DOHH2 (cell line): ENCODE data around the gene ANKRD34A.

Source experiments
- H3F3A ChIP-seq: fragments of 200-600 bp; sonication (generic), shearing (Covaris generic); 2 replicates; pipeline ENCODE4 v1.6.0; 2016; ENCODE audit warnings: antibody characterized with exemption, mild to moderate bottlenecking; ENCODE audit not compliant: control insufficient read depth, insufficient read depth
- H3K27ac ChIP-seq: fragments of 200-600 bp; sonication (generic); 2 replicates; pipeline ENCODE4 v1.5.1; 2014; ENCODE audit warnings: low read depth, mild to moderate bottlenecking, low read length, moderate library complexity
- H3K27me3 ChIP-seq: fragments of 200-600 bp; sonication (generic); 2 replicates; pipeline ENCODE4 v1.6.1; 2014; ENCODE audit warnings: mild to moderate bottlenecking, low read length, mixed read lengths; ENCODE audit not compliant: control insufficient read depth
- H3K36me3 ChIP-seq: fragments of 200-600 bp; sonication (generic); 2 replicates; pipeline ENCODE4 v1.6.1; 2014; ENCODE audit warnings: mild to moderate bottlenecking, low read length, moderate library complexity, mixed read lengths; ENCODE audit not compliant: control insufficient read depth
- H3K4me1 ChIP-seq: fragments of 200-600 bp; sonication (generic); 2 replicates; pipeline ENCODE4 v1.6.1; 2014; ENCODE audit warnings: mild to moderate bottlenecking, low read length, mixed read lengths; ENCODE audit not compliant: control insufficient read depth
- H3K4me2 ChIP-seq: fragments of 200-600 bp; sonication (generic); 2 replicates; pipeline ENCODE4 v1.6.0; 2014; ENCODE audit warnings: mild to moderate bottlenecking, low read length, moderate library complexity
- H3K4me3 ChIP-seq: fragments of 200-600 bp; sonication (generic); 2 replicates; pipeline ENCODE4 v1.5.1; 2014; ENCODE audit warnings: mild to moderate bottlenecking, low read length, mixed read lengths
- H3K79me2 ChIP-seq: fragments of 200-600 bp; sonication (generic); 2 replicates; pipeline ENCODE4 v1.6.1; 2014; ENCODE audit warnings: mild to moderate bottlenecking, low read length, mixed read lengths; ENCODE audit not compliant: control insufficient read depth
- H3K9me2 ChIP-seq: fragments of 200-600 bp; sonication (generic); replicated peaks from 2 replicates; pipeline ENCODE4 v1.6.1; 2014; ENCODE audit warnings: mild to moderate bottlenecking, low read length, mixed read lengths; ENCODE audit not compliant: control insufficient read depth
- H3K9me3 ChIP-seq: fragments of 200-600 bp; sonication (generic); 2 replicates; pipeline ENCODE4 v1.6.1; 2014; ENCODE audit warnings: antibody characterized with exemption, low read length, mixed read lengths; ENCODE audit not compliant: control insufficient read depth, insufficient read depth
- H4K20me1 ChIP-seq: fragments of 200-600 bp; sonication (generic); 2 replicates; pipeline ENCODE4 v1.6.0; 2014; ENCODE audit warnings: low read depth, mild to moderate bottlenecking, antibody characterized with exemption, low read length, moderate library complexity; ENCODE audit not compliant: control insufficient read depth, insufficient read depth
- CTCF ChIP-seq: fragments of 200-600 bp; sonication (generic); IDR thresholded peaks from one replicate; pipeline ENCODE4 v1.5.1; 2014; ENCODE audit warnings: antibody characterized with exemption, mild to moderate bottlenecking, low read depth, low read length; ENCODE audit not compliant: poor library complexity, severe bottlenecking
- EZH2phosphoT487 ChIP-seq: fragments of 200-600 bp; sonication (generic); IDR thresholded peaks from 2 replicates; pipeline ENCODE4 v1.6.1; 2017; ENCODE audit warnings: borderline replicate concordance, mild to moderate bottlenecking, antibody characterized with exemption, low read length, moderate library complexity, mixed read lengths

Gene ANKRD34A

DNA sequence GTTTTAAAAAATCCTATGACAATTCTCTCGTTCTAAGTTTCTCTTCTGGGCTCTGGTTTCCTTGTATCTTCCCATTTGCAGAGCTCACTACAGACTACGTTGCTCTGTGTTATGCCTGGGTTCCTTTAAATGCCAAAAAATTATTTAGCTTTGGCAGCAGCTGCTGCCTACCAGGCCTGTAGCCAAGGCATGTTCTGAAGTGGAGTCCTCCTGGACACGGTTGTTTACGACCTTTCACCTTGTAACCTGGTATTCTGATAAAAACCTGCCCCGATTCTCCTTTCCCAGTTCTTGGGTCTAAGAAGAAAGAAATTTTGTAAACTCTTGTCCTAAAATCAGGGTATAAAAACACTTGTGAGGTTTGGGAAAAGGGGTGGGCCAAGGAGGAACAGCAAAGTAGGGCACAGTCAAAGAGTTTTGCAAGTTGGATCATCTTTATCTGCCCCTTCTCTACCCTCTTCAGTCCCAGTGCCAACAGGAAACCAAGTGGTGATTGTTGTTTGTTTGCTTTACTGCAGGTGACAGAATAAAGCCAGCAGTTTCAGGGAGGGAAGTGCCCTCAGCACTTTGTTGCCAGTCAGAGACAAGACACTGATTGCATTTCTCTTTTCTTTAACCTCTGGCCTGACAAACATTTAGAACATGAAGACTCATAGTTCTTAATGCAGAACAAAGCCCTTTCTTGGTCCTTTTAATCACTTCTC is 35.1 kb upstream of the ANKRD34A start:
- no peak for TF ChIP-seq CTCF
- no peak for TF ChIP-seq EZH2phosphoT487
- peaks cover 42% of the 10 kb centered on the region for H3K4me1 ChIP-seq
- no peak overlapping the region for H3K4me3 ChIP-seq
- peaks cover 24% of the 10 kb centered on the region for H3F3A ChIP-seq
- H3K27ac ChIP-seq, result peak overlapping the region; percentile 38
- H3K9me2 ChIP-seq, result no peaks in the 10 kb centered on the region
- peaks cover 16% of the 10 kb centered on the region for H4K20me1 ChIP-seq
- H3K36me3 ChIP-seq, result peaks cover 18% of the 10 kb centered on the region
- peak overlapping the region; percentile 40 for H3K4me2 ChIP-seq
- H3K79me2 ChIP-seq, result peaks cover 23% of the 10 kb centered on the region
- no peaks in the 10 kb centered on the region for H3K27me3 ChIP-seq
- no peaks in the 10 kb centered on the region for H3K9me3 ChIP-seq

DNA sequence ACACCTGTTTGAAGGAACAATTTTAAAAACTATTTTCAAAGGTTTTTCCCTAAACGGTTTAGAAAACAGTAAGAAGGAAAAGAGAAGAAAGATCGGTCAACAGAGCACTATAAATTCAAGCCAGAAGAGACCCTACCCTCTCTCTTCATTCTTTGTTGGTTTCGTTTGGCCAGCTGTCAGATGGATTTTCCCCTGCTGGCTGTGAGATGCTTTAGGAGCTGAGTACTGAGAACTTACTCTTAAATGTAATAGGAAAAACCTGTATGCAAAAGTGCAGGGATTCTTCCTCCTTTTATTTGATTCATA is 33.3 kb upstream of the ANKRD34A start:
- peaks cover 42% of the 10 kb centered on the region for H3F3A ChIP-seq
- no peak for TF ChIP-seq CTCF
- H3K36me3 ChIP-seq, result peaks cover 36% of the 10 kb centered on the region
- peak overlapping the region; percentile 91 for H3K4me3 ChIP-seq
- H3K9me2 ChIP-seq, result no peaks in the 10 kb centered on the region
- H3K27me3 ChIP-seq, result no peaks in the 10 kb centered on the region
- peak overlapping the region; percentile 95 for H3K27ac ChIP-seq
- H3K79me2 ChIP-seq, result peaks cover 32% of the 10 kb centered on the region
- peaks cover 60% of the 10 kb centered on the region for H3K4me1 ChIP-seq
- H3K4me2 ChIP-seq, result peak overlapping the region; percentile 98
- peaks cover 22% of the 10 kb centered on the region for H4K20me1 ChIP-seq
- no peaks in the 10 kb centered on the region for H3K9me3 ChIP-seq

DNA sequence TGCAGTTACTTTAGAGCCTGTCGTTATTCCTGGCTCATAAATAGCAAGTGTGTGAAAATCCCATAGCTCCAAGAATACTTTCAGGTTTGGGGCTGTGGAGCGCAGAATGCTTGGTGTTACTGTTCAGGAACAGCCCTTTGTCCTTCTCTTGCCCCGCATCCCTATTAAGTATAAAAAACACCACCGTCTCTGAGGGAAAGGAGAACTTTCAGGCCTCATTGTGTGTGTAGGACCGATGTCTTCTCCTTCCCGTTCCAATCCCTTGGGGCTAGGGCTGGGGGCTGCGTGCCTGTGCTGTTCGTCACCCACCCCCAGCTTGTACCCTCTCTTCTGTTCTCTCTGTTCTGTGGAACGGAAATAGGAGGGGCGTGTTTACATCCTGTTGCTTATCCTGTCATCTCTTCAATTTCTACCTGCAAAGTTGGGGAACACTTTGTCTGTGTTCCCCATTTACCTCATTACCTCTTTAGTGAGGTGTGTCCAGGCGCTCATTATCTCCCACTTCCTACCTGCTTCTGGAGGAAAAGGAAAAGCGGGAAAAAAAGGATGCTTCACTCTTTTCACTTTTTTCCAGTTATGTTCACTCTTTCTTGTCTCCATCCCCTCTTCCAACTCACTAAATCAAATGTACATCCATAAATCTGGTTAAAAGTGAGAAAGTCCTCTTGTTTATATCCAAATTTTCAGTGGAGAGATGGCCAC is 32.8 kb upstream of the ANKRD34A start:
- peak overlapping the region; percentile 95 for H3K27ac ChIP-seq
- H3K4me3 ChIP-seq, result peak overlapping the region; percentile 91
- TF ChIP-seq EZH2phosphoT487 (no peak), CTCF (no peak)
- no peaks in the 10 kb centered on the region for H3K27me3 ChIP-seq
- no peaks in the 10 kb centered on the region for H3K9me2 ChIP-seq
- H3K9me3 ChIP-seq, result no peaks in the 10 kb centered on the region
- peaks cover 47% of the 10 kb centered on the region for H3F3A ChIP-seq
- peaks cover 32% of the 10 kb centered on the region for H3K79me2 ChIP-seq
- peaks cover 63% of the 10 kb centered on the region for H3K4me1 ChIP-seq
- peaks cover 22% of the 10 kb centered on the region for H4K20me1 ChIP-seq
- peaks cover 41% of the 10 kb centered on the region for H3K36me3 ChIP-seq
- H3K4me2 ChIP-seq, result peak overlapping the region; percentile 98
